Stimulated activated CD8-positive, alpha-beta memory T cell treated with anti-CD3 and anti-CD28 coated beads, Interleukin-15, amount 100 ng/mL, for 4 hours (primary cell): ENCODE data around the gene RGL3.
"Not testable (repeated sequence)": the region's sequence is repeated elsewhere in the genome, so short reads cannot be mapped to it uniquely, and the experiment has no call there.

ENCODE experiments used
- DNase-seq, 2 donors: peaks; one replicate each; pipeline ENCODE4 v3.0.0-alpha.2; 2020; ENCODE audit warnings: low read depth in 2 of 2

Gene RGL3

GRCh38 chr19:11450570-11451326 lies 31.6 kb upstream of the RGL3 start:
- no peak for DNase-seq

GRCh38 chr19:11448923-11449554 lies 29.9 kb upstream of the RGL3 start:
- DNase-seq: no peak

- DNase-seq: no peak
Measured at GRCh38 chr19:11448410-11448809, 29.3 kb upstream of the RGL3 start.

GRCh38 chr19:11447347-11448262 lies 28.5 kb upstream of the RGL3 start:
- no peak for DNase-seq

- DNase-seq: no peak
Measured at GRCh38 chr19:11446652-11447301, 27.7 kb upstream of the RGL3 start.

GRCh38 chr19:11446271-11446651 lies 27.1 kb upstream of the RGL3 start:
- DNase-seq: no peak

GRCh38 chr19:11445141-11445540 lies 26.0 kb upstream of the RGL3 start:
- DNase-seq: no peak

- DNase-seq: no peak
Measured at GRCh38 chr19:11444059-11444458, 24.9 kb upstream of the RGL3 start.

- DNase-seq: no peak
Measured at GRCh38 chr19:11437955-11438354, 18.8 kb upstream of the RGL3 start.

GRCh38 chr19:11435833-11436313 lies 16.8 kb upstream of the RGL3 start:
- DNase-seq: no peak

GRCh38 chr19:11435057-11435832 lies 16.1 kb upstream of the RGL3 start, which contains the start of the genes ODAD3 and PRKCSH:
ODAD3 (minus strand) TSS chr19:11435121; CDS start chr19:11435016, 105 bp downstream.
PRKCSH (plus strand) TSS chr19:11435635; CDS start chr19:11436118, 483 bp downstream.
- peak; percentile 96 to 97 for DNase-seq

- DNase-seq: no peak
Measured at GRCh38 chr19:11434703-11435056, 15.6 kb upstream of the RGL3 start.

- not testable (repeated sequence) for DNase-seq
Measured at GRCh38 chr19:11433526-11433925, 14.4 kb upstream of the RGL3 start.

GRCh38 chr19:11426656-11427055 lies 7.5 kb upstream of the RGL3 start:
- no peak for DNase-seq

GRCh38 chr19:11425719-11426457 lies 6.8 kb upstream of the RGL3 start:
- no peak for DNase-seq

- no peak for DNase-seq
Measured at GRCh38 chr19:11423791-11424181, 4.7 kb upstream of the RGL3 start.

GRCh38 chr19:11423164-11423790 lies 4.2 kb upstream of the RGL3 start:
- no peak for DNase-seq

- peak; percentile 27 to 38 for DNase-seq
Measured at GRCh38 chr19:11422163-11423065, 3.3 kb upstream of the RGL3 start.
